ENCODE data around the gene SLAMF9.

The SLAMF9 gene

DNA sequence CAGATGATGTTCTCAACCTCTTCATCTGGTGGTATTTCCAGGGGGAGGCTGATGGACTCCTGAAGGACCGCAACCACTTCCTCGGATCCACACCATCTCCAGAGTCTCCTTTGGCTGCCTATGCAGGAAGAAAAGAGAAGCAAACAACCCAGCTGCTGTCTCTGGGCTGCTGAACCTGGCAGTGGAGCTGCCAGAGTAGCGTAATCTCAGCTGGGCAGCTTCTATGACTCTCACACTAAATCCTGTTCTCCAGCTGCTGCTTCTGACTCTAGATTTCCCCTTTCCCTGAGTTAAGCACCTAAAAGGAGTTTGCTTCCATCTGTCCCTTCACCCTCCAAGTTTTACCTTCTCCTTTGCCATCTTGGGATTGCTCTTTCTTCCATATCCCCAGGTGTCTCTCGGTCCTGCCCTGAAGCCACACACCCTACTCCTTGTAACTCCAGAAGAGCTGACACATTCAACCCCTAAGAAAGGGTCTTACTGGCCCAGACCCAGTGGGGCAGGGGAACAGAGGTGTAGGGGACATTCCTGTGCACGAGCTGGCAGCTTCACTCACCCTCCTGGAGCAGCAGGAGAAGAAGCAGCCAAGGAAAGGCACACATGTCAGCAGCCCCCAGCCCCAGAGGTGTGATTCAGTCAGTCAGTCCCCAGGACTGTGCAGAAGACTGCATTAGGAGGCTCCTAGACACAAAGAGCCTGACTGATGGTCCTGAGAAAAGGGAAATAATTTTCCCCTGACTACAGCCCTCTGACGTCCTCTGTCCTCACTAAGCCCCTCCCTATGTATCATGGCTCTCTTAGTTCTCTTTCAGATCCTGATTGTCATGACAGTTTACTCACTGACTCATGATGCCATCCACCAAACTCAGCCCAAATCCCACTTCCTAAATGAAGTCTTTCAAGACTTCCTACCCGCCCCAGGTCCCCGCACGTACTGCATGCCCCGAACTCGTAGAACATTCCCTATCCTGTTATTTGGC lies at the start of gene SLAMF9:
Gene SLAMF9, minus strand, starts transcription at position 702 of the 980 bp plus-strand sequence. Its CDS starts 100 bp downstream, at position 602.
- no peak within 1 kb of the TSS for H3K4me3 ChIP-seq
- H3K4me1 ChIP-seq = peaks cover 9% of the 10 kb centered on the region
- H3K9ac ChIP-seq = no peak within 1 kb of the TSS
- no peak within 1 kb of the TSS for H3K27ac ChIP-seq
- H3K4me2 ChIP-seq = no peak within 1 kb of the TSS
- no peaks in the 10 kb centered on the region for H4K20me1 ChIP-seq
- no peaks in the 10 kb centered on the region for H3K27me3 ChIP-seq
- H3K9me3 ChIP-seq = no peaks in the 10 kb centered on the region
- TF ChIP-seq Cebpa-rat (IDR thresholded peaks at IDR 0.05) = no peak
- no peaks in the 10 kb centered on the region for H3K36me3 ChIP-seq

- Histone ChIP-seq H3K27me3 (no peaks in the 10 kb centered on the region), H3K36me3 (no peaks in the 10 kb centered on the region), H3K9ac (no peak overlapping the region), H3K4me3 (no peak overlapping the region), H3K4me2 (no peak overlapping the region), H4K20me1 (no peaks in the 10 kb centered on the region), H3K9me3 (no peaks in the 10 kb centered on the region), H3K4me1 (no peaks in the 10 kb centered on the region), H3K27ac (no peak overlapping the region)
- TF ChIP-seq Cebpa-rat (IDR thresholded peaks at IDR 0.05) = no peak
These were observed 47.4 kb upstream of the SLAMF9 start for GRCh38 chr1:160001440-160001839.

DNA sequence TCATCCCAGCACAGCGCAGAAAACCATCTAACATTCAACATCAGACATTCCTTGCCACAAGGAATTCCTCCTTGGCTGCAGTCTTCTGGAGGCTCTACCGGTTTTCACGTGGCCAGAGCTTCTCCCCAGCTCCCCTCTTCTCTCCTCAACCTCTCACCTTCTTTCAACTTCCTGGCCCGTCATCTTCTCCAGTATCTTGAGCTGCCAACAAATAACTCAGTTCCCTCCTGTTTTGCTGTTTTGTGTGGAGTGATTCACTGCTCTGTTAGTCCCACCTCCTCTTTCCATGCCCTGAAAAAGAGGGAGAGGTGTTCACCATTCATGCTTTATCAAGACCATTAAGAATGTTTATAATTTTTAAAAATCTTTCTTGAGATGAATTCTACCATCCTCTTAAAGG lies 45.2 kb upstream of the SLAMF9 start:
- TF ChIP-seq Cebpa-rat (IDR thresholded peaks at IDR 0.05) = no peak
- no peak overlapping the region for H3K4me2 ChIP-seq
- H3K36me3 ChIP-seq = no peaks in the 10 kb centered on the region
- no peak overlapping the region for H3K9ac ChIP-seq
- H3K27ac ChIP-seq = no peak overlapping the region
- H3K27me3 ChIP-seq = no peaks in the 10 kb centered on the region
- H3K4me1 ChIP-seq = no peaks in the 10 kb centered on the region
- no peaks in the 10 kb centered on the region for H3K9me3 ChIP-seq
- H4K20me1 ChIP-seq = no peaks in the 10 kb centered on the region
- H3K4me3 ChIP-seq = no peak overlapping the region

GRCh38 chr1:159996653-159997052 lies 42.6 kb upstream of the SLAMF9 start:
- Histone ChIP-seq H3K27ac (no peak overlapping the region), H3K9me3 (no peaks in the 10 kb centered on the region), H3K4me1 (no peaks in the 10 kb centered on the region), H3K27me3 (no peaks in the 10 kb centered on the region), H4K20me1 (no peaks in the 10 kb centered on the region), H3K36me3 (no peaks in the 10 kb centered on the region), H3K4me2 (no peak overlapping the region), H3K4me3 (no peak overlapping the region), H3K9ac (no peak overlapping the region)
- TF ChIP-seq Cebpa-rat (IDR thresholded peaks at IDR 0.05) = no peak

DNA sequence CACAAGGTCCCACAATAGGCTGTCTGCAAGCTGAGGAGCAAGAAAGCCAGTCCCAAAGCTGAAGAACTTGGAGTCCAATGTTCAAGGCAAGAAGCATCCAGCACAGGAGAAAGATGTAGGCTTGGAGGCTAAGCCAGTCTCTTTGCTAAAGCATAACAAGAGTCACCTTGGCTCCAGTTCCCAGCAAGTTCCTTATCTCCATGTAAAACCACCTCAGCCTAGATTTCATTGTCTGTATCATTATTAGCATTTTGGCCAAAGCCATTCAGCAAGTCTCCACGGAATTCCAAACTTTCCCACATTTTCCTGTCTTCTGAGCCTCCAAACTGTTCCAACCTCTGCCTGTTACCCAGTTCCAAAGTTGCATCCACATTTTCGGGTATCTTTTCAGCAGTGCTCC lies 40.9 kb upstream of the SLAMF9 start:
- Histone ChIP-seq H3K36me3 (no peaks in the 10 kb centered on the region), H3K4me2 (no peak overlapping the region), H3K4me1 (no peaks in the 10 kb centered on the region; the same call in 1 of the 2 replicates), H3K9ac (no peak overlapping the region), H3K27ac (no peak overlapping the region), H3K27me3 (no peaks in the 10 kb centered on the region), H3K9me3 (no peaks in the 10 kb centered on the region), H3K4me3 (no peak overlapping the region), H4K20me1 (no peaks in the 10 kb centered on the region)
- TF ChIP-seq Cebpa-rat (IDR thresholded peaks at IDR 0.05) = no peak

DNA sequence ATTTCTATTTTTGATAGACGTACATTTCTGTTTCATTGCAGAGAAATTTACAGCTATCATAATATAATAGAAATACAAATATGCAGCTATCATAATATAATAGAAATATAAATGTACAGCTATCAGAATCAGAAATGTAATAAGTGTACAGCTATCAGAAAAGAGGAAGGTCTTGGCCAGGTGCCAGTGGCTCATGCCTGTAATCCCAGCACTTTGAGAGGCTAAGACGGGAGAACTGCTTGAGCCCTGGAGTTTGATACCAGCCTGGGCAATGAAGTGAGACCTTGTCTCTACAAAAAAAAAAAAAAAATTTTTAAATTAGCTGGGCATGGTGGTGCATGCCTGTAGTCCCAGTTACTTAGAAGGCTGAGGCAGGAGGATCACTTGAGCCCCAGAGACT lies 39.9 kb upstream of the SLAMF9 start:
- no peak for TF ChIP-seq Cebpa-rat (IDR thresholded peaks at IDR 0.05)
- Histone ChIP-seq H3K27ac (no peak overlapping the region), H3K4me1 (no peaks in the 10 kb centered on the region; the same call in 1 of the 2 replicates), H3K36me3 (no peaks in the 10 kb centered on the region), H3K9me3 (no peaks in the 10 kb centered on the region), H3K4me2 (no peak overlapping the region), H4K20me1 (no peaks in the 10 kb centered on the region), H3K9ac (no peak overlapping the region), H3K27me3 (no peaks in the 10 kb centered on the region), H3K4me3 (no peak overlapping the region)

GRCh38 chr1:159992161-159992560 lies 38.1 kb upstream of the SLAMF9 start:
- no peaks in the 10 kb centered on the region for H4K20me1 ChIP-seq
- H3K9me3 ChIP-seq = no peaks in the 10 kb centered on the region
- no peak for TF ChIP-seq Cebpa-rat (IDR thresholded peaks at IDR 0.05)
- no peak overlapping the region for H3K27ac ChIP-seq
- no peak overlapping the region for H3K9ac ChIP-seq
- H3K4me3 ChIP-seq = no peak overlapping the region
- no peak overlapping the region for H3K4me2 ChIP-seq
- H3K36me3 ChIP-seq = no peaks in the 10 kb centered on the region
- H3K4me1 ChIP-seq = no peaks in the 10 kb centered on the region; the same call in 1 of the 2 replicates
- H3K27me3 ChIP-seq = no peaks in the 10 kb centered on the region

DNA sequence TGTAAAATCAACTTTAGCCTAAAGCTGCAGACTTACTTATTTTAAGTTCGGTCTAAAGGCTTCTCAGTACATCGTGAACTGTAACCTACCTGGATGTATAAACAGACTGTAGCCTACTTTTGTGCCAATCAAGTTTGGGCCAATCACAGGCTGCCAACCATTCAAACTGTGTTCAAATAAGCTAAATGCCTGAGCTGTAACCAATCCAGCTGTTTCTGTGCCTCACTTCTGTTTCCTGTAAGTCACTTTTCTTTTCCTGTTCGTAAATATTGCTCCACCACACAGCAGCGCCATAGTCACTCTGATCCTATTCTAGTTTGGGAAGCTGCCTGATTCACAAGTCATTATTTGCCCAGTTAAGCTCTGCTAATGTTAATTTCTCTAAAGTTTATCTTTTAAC lies 37.5 kb upstream of the SLAMF9 start:
- H3K9me3 ChIP-seq = no peaks in the 10 kb centered on the region
- no peaks in the 10 kb centered on the region for H4K20me1 ChIP-seq
- no peak overlapping the region for H3K9ac ChIP-seq
- no peak overlapping the region for H3K4me3 ChIP-seq
- H3K36me3 ChIP-seq = no peaks in the 10 kb centered on the region
- no peak overlapping the region for H3K27ac ChIP-seq
- no peak for TF ChIP-seq Cebpa-rat (IDR thresholded peaks at IDR 0.05)
- no peaks in the 10 kb centered on the region for H3K27me3 ChIP-seq
- no peaks in the 10 kb centered on the region; the same call in 1 of the 2 replicates for H3K4me1 ChIP-seq
- H3K4me2 ChIP-seq = no peak overlapping the region; the same call in 1 of the 2 replicates

GRCh38 chr1:159990005-159990404 lies 36.0 kb upstream of the SLAMF9 start:
- Histone ChIP-seq H3K9me3 (no peaks in the 10 kb centered on the region), H4K20me1 (no peaks in the 10 kb centered on the region), H3K4me1 (no peaks in the 10 kb centered on the region; the same call in 1 of the 2 replicates), H3K4me3 (no peak overlapping the region), H3K27ac (no peak overlapping the region), H3K27me3 (no peaks in the 10 kb centered on the region), H3K9ac (no peak overlapping the region), H3K36me3 (no peaks in the 10 kb centered on the region), H3K4me2 (no peak overlapping the region)
- no peak for TF ChIP-seq Cebpa-rat (IDR thresholded peaks at IDR 0.05)

DNA sequence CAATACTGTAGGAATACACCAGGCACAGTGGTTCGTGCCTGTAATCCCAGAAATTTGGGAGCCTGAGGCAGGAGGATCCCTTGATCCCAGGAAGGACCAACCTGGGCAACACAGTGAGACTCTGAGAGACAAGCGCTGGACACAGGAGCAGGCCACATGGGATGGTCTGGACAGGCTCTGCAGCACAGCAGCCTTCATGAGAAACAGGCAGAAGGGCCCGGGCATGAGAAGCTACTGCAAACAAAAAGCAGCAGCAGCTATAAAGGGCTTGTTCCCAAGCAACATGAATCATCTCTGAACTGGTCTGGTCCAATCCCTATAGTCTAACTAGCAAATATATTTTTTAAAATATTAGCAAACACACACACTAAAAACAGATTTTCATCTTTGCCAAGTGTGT lies 35.5 kb upstream of the SLAMF9 start:
- Histone ChIP-seq H3K4me1 (no peaks in the 10 kb centered on the region; the same call in 1 of the 2 replicates), H3K36me3 (no peaks in the 10 kb centered on the region), H3K9me3 (no peaks in the 10 kb centered on the region), H3K27ac (no peak overlapping the region), H3K27me3 (no peaks in the 10 kb centered on the region), H4K20me1 (no peaks in the 10 kb centered on the region), H3K4me3 (no peak overlapping the region), H3K4me2 (no peak overlapping the region), H3K9ac (no peak overlapping the region)
- no peak for TF ChIP-seq Cebpa-rat (IDR thresholded peaks at IDR 0.05)
